ENCODE measurements around the gene CDX1. TPM values are rescaled to one million over a fixed set of nuclear protein-coding genes. Genes with fewer than 3 reads are reported as not detected.

The CDX1 gene
- total RNA-seq, 2 experiments from 2014 or later: not detected

GRCh38 chr5:150222906-150223305 lies 56.3 kb downstream of the CDX1 start:
- intact Hi-C loops (cut with micrococcal nuclease): no loop called here
- no peak for ATAC-seq
- H3K27me3 Mint-ChIP-seq: peaks cover 1% of the 10 kb centered on the region
- H3K9me3 Mint-ChIP-seq: no peaks in the 10 kb centered on the region
- no peak for DNase-seq
- TF ChIP-seq CTCF (IDR thresholded peaks at IDR 0.05): no peak
- CTCF ChIA-PET: no interaction called here
- H3K4me3 Mint-ChIP-seq: no peak overlapping the region
- H3K27ac Mint-ChIP-seq: no peak overlapping the region
- H3K36me3 Mint-ChIP-seq (ENCODE audit: low read depth): no peaks in the 10 kb centered on the region
- peaks cover 1% of the 10 kb centered on the region for H3K4me1 Mint-ChIP-seq (ENCODE audit: low read depth)
- POLR2A ChIA-PET: interaction anchor here (0.5 kb wide), 1 partner anchor 1094 kb away, joined by 3 read pairs; no protein-coding TSS in a partner anchor

- Mint-ChIP-seq H3K36me3 (ENCODE audit: low read depth) (no peaks in the 10 kb centered on the region), H3K27ac (no peak overlapping the region), H3K27me3 (no peaks in the 10 kb centered on the region), H3K9me3 (no peaks in the 10 kb centered on the region), H3K4me3 (no peak overlapping the region), H3K4me1 (ENCODE audit: low read depth) (no peaks in the 10 kb centered on the region)
- intact Hi-C loops (cut with micrococcal nuclease): no loop called here
- POLR2A ChIA-PET: no interaction called here
- ATAC-seq (no peak), DNase-seq (no peak)
- CTCF ChIA-PET: no interaction called here
- TF ChIP-seq CTCF (IDR thresholded peaks at IDR 0.05): no peak
Observed at GRCh38 chr5:150223474-150223873, 56.9 kb downstream of the CDX1 start.

GRCh38 chr5:150224483-150225027 lies 58.0 kb downstream of the CDX1 start:
- POLR2A ChIA-PET: interaction anchor here (0.7 kb wide), 1 partner anchor 155 kb away, joined by 3 read pairs; no protein-coding TSS in a partner anchor
- no peaks in the 10 kb centered on the region for H3K9me3 Mint-ChIP-seq
- H3K36me3 Mint-ChIP-seq (ENCODE audit: low read depth): no peaks in the 10 kb centered on the region
- CTCF ChIA-PET: no interaction called here
- no peaks in the 10 kb centered on the region for H3K4me1 Mint-ChIP-seq (ENCODE audit: low read depth)
- H3K27ac Mint-ChIP-seq: no peak overlapping the region
- no peak for TF ChIP-seq CTCF (IDR thresholded peaks at IDR 0.05)
- intact Hi-C loops (cut with micrococcal nuclease): no loop called here
- DNase-seq: no peak
- ATAC-seq: no peak
- H3K4me3 Mint-ChIP-seq: no peak overlapping the region
- no peaks in the 10 kb centered on the region for H3K27me3 Mint-ChIP-seq

- POLR2A ChIA-PET: no interaction called here
- CTCF ChIA-PET: interaction anchor here (1.0 kb wide), 1 partner anchor 9 kb away, joined by 4 read pairs; no protein-coding TSS in a partner anchor
- no peak overlapping the region for H3K27ac Mint-ChIP-seq
- intact Hi-C loops (cut with micrococcal nuclease): no loop called here
- ATAC-seq (no peak), DNase-seq (no peak)
- no peaks in the 10 kb centered on the region for H3K4me1 Mint-ChIP-seq (ENCODE audit: low read depth)
- H3K27me3 Mint-ChIP-seq: no peaks in the 10 kb centered on the region
- no peaks in the 10 kb centered on the region for H3K9me3 Mint-ChIP-seq
- no peak overlapping the region for H3K4me3 Mint-ChIP-seq
- H3K36me3 Mint-ChIP-seq (ENCODE audit: low read depth): no peaks in the 10 kb centered on the region
- no peak for TF ChIP-seq CTCF (IDR thresholded peaks at IDR 0.05)
Observed at GRCh38 chr5:150227036-150227435, 60.5 kb downstream of the CDX1 start.

- H3K36me3 Mint-ChIP-seq (ENCODE audit: low read depth): no peaks in the 10 kb centered on the region
- no peak overlapping the region for H3K4me3 Mint-ChIP-seq
- CTCF ChIA-PET: interaction anchor here (1.0 kb wide), 1 partner anchor 9 kb away, joined by 4 read pairs; no protein-coding TSS in a partner anchor
Observed at GRCh38 chr5:150227606-150228273, 61.2 kb downstream of the CDX1 start.

More at GRCh38 chr5:150227606-150228273, 61.2 kb downstream of the CDX1 start:
- no peaks in the 10 kb centered on the region for H3K4me1 Mint-ChIP-seq (ENCODE audit: low read depth)
- DNase-seq: no peak
- H3K9me3 Mint-ChIP-seq: no peaks in the 10 kb centered on the region
- POLR2A ChIA-PET: no interaction called here
- no peak for ATAC-seq
- no peak overlapping the region for H3K27ac Mint-ChIP-seq
- no peaks in the 10 kb centered on the region for H3K27me3 Mint-ChIP-seq
- no peak for TF ChIP-seq CTCF (IDR thresholded peaks at IDR 0.05)
- intact Hi-C loops (cut with micrococcal nuclease): no loop called here
